A673 (cell line): Measurements from ENCODE around the gene LCLAT1.

Experiments
- EZH2 ChIP-seq: fragments of 200-600 bp; sonication (generic); IDR thresholded peaks from 2 replicates; pipeline ENCODE4 v1.6.1; 2017; ENCODE audit warnings: borderline replicate concordance, low read depth, mild to moderate bottlenecking, mixed read lengths, antibody characterized with exemption, low read length; ENCODE audit not compliant: poor library complexity, severe bottlenecking
- TF ChIP-seq, protein P1 (sequence below): fragments of 300-800, 200-600 bp; sonication (generic); conservative IDR thresholded peaks from 2 replicates; pipeline ENCODE4 v1.5.1; 2017; ENCODE audit warnings: low read depth, mild to moderate bottlenecking, antibody characterized with exemption, low read length, moderate library complexity, mixed read lengths

DNA sequence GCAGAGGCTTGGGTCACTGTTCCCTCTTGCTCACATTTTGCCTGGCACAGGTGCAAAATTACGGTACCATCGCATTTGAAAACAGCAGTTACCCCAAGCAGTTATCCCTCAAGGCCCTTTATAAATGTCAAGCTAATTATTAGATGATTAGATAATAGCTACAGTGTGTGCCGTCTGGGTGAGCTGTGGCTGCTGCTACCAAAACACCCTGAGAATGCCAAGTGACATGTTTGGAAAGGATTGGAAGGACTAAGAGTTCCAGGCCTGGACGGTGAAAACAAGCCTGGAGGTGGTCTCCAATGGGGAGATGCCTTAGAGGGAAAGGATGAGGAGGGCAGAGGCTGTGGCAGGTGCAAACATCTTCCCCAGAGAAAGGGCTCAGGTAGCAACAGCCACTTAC lies 239.6 kb downstream of the LCLAT1 start:
- TF ChIP-seq, protein P1, sequence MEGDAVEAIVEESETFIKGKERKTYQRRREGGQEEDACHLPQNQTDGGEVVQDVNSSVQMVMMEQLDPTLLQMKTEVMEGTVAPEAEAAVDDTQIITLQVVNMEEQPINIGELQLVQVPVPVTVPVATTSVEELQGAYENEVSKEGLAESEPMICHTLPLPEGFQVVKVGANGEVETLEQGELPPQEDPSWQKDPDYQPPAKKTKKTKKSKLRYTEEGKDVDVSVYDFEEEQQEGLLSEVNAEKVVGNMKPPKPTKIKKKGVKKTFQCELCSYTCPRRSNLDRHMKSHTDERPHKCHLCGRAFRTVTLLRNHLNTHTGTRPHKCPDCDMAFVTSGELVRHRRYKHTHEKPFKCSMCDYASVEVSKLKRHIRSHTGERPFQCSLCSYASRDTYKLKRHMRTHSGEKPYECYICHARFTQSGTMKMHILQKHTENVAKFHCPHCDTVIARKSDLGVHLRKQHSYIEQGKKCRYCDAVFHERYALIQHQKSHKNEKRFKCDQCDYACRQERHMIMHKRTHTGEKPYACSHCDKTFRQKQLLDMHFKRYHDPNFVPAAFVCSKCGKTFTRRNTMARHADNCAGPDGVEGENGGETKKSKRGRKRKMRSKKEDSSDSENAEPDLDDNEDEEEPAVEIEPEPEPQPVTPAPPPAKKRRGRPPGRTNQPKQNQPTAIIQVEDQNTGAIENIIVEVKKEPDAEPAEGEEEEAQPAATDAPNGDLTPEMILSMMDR, result no peak
- TF ChIP-seq EZH2, result no peak
